GM10266 (cell line): ENCODE measurements around the gene PPP6R2.
"Not testable (repeated sequence)": the region's sequence is repeated elsewhere in the genome, so short reads cannot be mapped to it uniquely, and the experiment has no call there.

ENCODE experiments used
- DNase-seq: peaks from one replicate; pipeline ENCODE4 v3.0.0; 2012; ENCODE audit errors: extremely low spot score
- CTCF ChIP-seq: IDR thresholded peaks from 2 replicates; pipeline ENCODE4 v1.5.1; 2012; ENCODE audit warnings: mild to moderate bottlenecking, low read depth; ENCODE audit not compliant: control insufficient read depth, insufficient read depth; ENCODE audit errors: missing control alignments

Gene PPP6R2

GRCh38 chr22:50320671-50321325 is 22.3 kb upstream of the PPP6R2 start:
- peak; percentile 7 for DNase-seq
- no peak for TF ChIP-seq CTCF

- DNase-seq, result not testable (repeated sequence)
Measured at GRCh38 chr22:50322382-50323104, 20.6 kb upstream of the PPP6R2 start.

- TF ChIP-seq CTCF, result no peak
- peak; percentile 9 for DNase-seq
Measured at GRCh38 chr22:50323900-50324299, 19.2 kb upstream of the PPP6R2 start.

GRCh38 chr22:50325444-50326224 is 17.5 kb upstream of the PPP6R2 start:
- DNase-seq, result peak; percentile 20
- no peak for TF ChIP-seq CTCF

- no peak for TF ChIP-seq CTCF
Measured at GRCh38 chr22:50326225-50326955, 16.7 kb upstream of the PPP6R2 start.

GRCh38 chr22:50326956-50327710 is 16.0 kb upstream of the PPP6R2 start, which contains the start of gene DENND6B:
Gene DENND6B, minus strand, starts transcription at chr22:50327012. Its CDS starts 24 bp downstream, at chr22:50326988.
- peak; percentile 97 for DNase-seq
- peak; percentile 86 for TF ChIP-seq CTCF

More at GRCh38 chr22:50326225-50326955, 16.7 kb upstream of the PPP6R2 start:
- DNase-seq, result peak; percentile 14

GRCh38 chr22:50327711-50328019 is 15.5 kb upstream of the PPP6R2 start:
- TF ChIP-seq CTCF, result no peak
- no peak for DNase-seq
